GM19099 (cell line): ENCODE results near the gene CA11.

Source experiments
- POLR2A ChIP-seq: IDR thresholded peaks from 3 replicates; pipeline ENCODE4 v1.6.1; 2011; ENCODE audit warnings: low read depth; ENCODE audit not compliant: insufficient read length; ENCODE audit errors: extremely low read depth

The CA11 gene

GRCh38 chr19:48615231-48616040 lies 30.6 kb downstream of the CA11 start:
- no peak for TF ChIP-seq POLR2A

- TF ChIP-seq POLR2A: no peak
These were observed 31.4 kb downstream of the CA11 start, which contains the start of gene FAM83E for GRCh38 chr19:48614436-48615230. Gene FAM83E, minus strand, starts transcription at chr19:48615076. Its CDS starts 1,704 bp downstream, at chr19:48613372.

- peak; percentile 8 for TF ChIP-seq POLR2A
These were observed 32.0 kb downstream of the CA11 start for GRCh38 chr19:48613852-48614435.

GRCh38 chr19:48613024-48613851 lies 32.7 kb downstream of the CA11 start:
- no peak for TF ChIP-seq POLR2A

- TF ChIP-seq POLR2A: no peak
These were observed 34.1 kb downstream of the CA11 start for GRCh38 chr19:48611872-48612271.

- TF ChIP-seq POLR2A: no peak
These were observed 36.3 kb downstream of the CA11 start for GRCh38 chr19:48609571-48610108.

- no peak for TF ChIP-seq POLR2A
These were observed 37.2 kb downstream of the CA11 start for GRCh38 chr19:48608798-48609263.

GRCh38 chr19:48607359-48607755 lies 38.6 kb downstream of the CA11 start:
- no peak for TF ChIP-seq POLR2A

- TF ChIP-seq POLR2A: no peak
These were observed 39.3 kb downstream of the CA11 start, which contains the start of gene SPACA4 for GRCh38 chr19:48606463-48607358. Gene SPACA4, plus strand, starts transcription at chr19:48606742. Its CDS starts 237 bp downstream, at chr19:48606979.

GRCh38 chr19:48603850-48604249 lies 42.1 kb downstream of the CA11 start:
- no peak for TF ChIP-seq POLR2A

GRCh38 chr19:48603449-48603848 lies 42.5 kb downstream of the CA11 start:
- TF ChIP-seq POLR2A: no peak

- TF ChIP-seq POLR2A: no peak
These were observed 43.0 kb downstream of the CA11 start for GRCh38 chr19:48603001-48603400.
